ENCODE data around the gene PTAFR.
A peak's percentile ranks its signal among the peaks of the same experiment; 100 is the strongest.

PTAFR gene

DNA sequence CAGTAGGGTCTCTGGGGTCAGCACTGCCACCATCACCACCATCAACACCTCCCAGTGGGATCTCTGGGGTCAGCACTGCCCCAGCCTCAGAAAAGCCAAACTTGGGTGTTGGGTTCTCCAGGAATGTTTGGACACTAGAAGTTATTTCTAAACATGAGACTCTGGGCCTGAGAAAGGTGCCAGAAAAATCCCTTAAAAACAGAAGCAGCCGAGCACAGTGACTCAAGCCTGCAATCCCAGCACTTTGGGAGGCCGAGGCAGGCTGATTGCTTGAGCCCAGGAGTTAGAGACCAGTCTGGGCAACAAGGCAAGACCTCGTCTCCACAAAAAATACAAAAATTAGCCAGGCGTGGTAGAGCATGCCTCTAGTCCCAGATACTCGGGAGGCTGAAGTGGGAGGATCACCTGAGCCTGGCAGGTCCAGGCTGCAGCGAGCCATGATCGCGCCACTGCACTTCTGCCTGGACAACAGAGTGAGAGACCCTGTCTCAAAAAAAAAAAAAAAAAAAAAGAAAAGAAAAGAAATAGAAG is 470 bp downstream of the PTAFR start:
- no peak for DNase-seq

- DNase-seq = no peak
Measured at GRCh38 chr1:28173980-28174297, 2.6 kb downstream of the PTAFR start.

GRCh38 chr1:28173151-28173979 is 3.1 kb downstream of the PTAFR start:
- DNase-seq = no peak

DNA sequence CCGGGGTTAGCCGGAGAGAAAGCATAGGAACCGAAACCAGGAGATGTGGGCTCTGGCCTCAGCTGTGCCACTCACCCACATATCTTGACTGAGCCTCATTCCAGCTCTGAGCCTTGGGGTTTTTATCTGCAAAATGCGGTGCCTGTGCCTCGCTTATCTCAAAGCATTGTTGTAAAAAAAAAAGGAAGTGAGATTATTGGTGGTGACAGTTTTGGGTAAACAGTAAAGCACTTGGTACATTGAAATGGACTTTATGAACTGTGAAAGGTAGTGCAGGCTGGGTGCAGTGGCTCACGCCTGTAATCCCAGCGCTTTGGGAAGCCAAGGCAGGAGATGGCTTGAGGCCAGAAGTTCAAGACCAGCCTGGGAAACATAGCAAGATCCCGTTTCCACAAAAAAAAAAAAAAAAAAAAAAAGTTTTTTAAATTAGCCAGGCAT is 3.8 kb downstream of the PTAFR start:
- DNase-seq = peak; percentile 73

GRCh38 chr1:28171246-28171645 is 5.2 kb downstream of the PTAFR start:
- no peak for DNase-seq

- no peak for DNase-seq
Measured at GRCh38 chr1:28170001-28170596, 6.4 kb downstream of the PTAFR start.

- no peak for DNase-seq
Measured at GRCh38 chr1:28163496-28164161, 12.9 kb downstream of the PTAFR start.

DNA sequence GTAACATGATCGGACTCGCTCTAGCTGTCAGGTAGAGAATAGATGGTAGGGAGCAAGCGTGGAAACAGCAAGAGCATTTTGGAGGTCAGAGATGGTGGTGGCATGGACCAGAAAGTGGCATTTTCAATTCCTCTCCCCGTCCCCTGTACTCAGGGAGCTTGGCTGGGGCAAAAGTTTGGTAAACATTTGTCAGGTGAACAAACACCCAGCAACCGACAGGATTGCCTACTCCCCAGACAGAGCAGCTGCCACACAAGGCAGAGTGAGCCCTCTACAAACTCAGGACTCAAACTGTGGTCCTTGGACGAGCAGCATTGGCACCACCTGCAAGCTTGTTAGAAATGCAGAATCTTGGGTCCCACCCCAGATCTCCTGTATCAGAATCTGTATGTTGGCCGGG is 14.3 kb downstream of the PTAFR start:
- no peak for DNase-seq

GRCh38 chr1:28161751-28162150 is 14.7 kb downstream of the PTAFR start:
- no peak for DNase-seq

DNA sequence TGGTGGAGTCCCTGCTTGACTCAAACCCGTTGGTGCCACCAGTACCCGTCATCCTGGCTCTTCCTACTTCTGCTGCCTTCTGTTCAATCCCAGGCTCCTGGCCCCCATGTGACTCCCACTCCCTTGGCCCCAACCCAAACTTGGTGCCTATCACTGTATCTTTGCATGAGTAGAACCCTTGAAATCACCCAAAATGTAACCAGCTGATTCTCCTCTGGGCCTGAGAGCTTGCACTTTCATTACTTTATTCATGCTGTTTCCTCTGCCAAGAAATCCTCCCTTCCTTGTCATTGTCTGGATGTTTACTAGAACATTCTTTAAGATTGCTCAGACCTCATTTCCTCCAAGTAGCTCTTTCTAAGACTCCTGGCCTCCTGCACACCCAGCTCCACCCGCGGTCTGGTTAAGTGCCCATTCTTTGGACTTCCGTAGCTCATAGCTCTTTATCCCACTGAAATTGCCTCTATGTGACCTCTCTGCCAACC is 15.7 kb downstream of the PTAFR start:
- DNase-seq = no peak

- DNase-seq = no peak
Measured at GRCh38 chr1:28159680-28160079, 16.8 kb downstream of the PTAFR start.

DNA sequence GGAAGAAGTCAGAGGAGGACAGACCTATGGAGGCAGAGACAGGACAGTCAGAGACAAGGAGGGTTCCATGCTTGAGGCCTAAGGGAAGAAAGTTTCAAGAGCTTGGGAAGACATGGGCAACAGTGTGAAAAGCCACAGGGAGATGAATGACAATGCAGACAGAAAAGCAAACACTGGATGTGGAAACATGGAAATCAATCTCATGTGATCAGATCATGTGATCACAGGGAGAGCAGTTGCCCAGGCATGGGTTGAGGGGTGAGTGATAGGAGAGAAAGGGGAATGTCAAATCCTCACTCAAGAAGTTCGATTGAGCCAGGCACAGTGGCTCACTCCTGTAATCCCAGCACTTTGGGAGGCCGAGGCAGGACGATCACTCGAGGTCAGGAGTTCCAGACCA is 17.2 kb downstream of the PTAFR start:
- DNase-seq = no peak

DNA sequence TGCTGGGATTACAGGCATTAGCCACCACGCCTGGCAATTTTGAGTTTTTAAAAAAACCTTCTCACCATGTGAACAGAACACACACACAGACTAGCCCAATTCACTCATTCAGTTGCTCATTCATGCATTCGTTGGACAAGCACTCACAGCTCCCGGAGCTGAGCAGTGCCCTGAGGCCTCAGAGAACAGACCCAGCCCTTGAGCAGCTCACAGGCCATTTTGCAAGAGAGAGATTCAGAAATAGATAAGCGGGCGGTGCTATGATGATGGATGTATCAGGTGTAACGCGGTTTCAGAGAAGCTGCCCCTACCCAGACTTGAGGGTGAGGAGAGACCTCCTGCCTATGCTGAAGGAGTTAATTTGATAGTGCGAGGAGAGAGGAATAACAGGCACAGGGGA is 18.6 kb downstream of the PTAFR start:
- no peak for DNase-seq

DNA sequence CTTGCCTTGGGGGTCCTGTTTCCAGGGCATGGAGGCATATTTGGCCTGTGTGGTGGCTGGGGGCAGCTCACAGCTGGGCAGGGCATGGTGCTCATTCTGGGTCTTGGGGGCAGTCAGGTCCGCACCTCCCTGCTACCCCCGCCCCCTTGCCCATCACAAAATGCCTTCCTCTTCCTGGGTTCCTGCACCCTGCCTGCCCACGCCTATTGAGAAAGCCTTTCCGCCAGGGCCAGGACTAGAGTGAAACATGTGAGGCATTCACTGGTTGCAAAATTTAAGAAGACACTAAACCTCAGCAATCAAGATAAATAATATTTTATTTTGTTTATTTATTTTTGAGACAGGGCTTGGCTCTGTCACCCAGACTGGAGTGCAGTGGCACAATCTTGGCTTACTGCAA is 19.7 kb downstream of the PTAFR start:
- DNase-seq = no peak

DNA sequence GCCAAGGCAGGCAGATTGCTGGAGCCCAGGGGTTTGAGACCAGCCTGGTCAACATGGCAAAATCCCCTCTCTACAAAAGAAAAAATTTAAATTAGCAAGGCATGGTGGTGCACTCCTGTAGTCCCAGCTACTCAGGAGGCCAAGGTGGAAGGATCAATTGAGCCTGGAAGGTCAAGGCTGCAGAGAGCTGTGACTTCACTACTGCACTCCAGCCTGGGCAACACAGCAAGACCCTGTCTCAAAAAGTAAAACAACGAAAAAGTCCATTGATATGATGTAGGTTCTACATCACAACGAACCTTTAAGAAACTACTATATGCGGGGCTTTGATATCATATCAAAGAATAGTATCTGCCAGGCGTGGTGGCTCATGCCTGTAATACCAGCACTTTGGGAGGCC is 20.9 kb downstream of the PTAFR start:
- no peak for DNase-seq

- DNase-seq = no peak
Measured at GRCh38 chr1:28154078-28154594, 22.4 kb downstream of the PTAFR start.

- no peak for DNase-seq
Measured at GRCh38 chr1:28150125-28150780, 26.2 kb downstream of the PTAFR start.

DNA sequence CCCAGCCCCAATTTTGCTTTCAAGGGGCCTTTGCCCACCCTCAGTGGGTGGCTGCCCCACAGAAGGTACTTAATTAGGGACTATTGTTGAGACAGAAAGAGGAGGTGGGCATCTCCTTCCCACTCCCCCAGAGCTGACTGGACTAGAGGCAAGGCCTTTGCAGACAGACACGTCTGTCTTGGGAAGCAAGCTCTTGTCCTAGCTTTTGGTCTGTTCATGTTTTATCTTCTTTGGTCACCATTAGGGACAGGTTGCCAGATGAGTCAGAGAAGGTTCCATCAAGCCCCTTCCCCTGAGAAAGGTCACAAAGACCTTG is 27.7 kb downstream of the PTAFR start:
- no peak for DNase-seq

DNA sequence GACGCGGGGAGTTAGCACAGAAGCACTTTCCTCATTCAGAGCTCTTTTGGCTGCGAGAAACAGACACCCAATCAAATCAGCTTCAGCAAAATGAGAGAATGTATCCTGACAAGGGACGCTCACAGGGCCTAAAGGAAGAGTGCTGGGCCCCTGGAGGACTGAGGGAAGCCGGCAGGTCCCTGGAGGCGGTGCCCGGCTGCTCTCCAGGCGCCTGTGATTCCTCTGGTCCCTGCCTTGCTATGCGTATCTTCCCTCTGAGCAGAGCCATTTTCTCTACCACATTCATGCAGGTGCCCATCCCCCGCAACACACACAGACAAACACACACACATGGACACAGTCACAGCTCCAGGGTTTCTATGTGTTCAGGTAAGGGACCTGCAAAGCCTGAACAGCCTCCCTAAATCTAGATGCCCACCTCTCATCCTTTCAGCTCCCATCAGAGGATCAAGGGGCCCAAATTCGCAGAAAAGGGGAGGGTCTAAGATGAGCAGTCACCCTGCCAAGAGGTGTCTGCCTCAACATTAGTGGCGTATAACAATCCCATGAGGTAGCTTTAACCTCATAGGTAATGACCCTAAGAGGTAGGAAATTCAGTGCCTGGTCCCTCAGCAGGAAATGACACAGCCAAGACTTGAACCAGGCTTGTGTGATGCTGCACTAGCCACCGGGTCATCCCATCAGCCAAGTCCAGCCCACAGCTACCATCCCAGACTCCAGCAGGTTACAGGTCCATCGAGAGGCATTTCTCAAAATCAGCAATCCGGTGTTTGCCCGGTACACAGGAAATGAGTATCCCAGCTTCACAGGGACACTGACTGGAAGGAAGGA is 29.0 kb downstream of the PTAFR start:
- DNase-seq = no peak

DNA sequence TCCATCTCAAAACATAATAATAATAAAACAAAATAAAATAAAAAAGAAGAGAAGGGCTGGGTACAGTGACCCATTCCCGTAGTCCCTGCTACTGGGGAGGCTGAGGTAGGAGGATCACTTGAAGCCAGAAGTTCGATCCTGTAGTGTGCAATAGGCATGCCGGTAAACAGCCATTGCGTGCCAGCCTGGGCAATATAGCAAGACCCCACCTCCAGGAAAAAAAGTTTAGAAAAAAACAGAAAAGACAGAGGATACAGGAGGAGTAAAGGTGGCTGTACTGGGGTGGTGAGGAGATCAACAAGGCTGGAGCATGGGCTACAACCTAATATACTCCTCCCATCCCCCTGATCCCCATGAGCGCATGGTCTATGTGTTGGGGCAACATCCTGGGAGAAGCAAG is 30.8 kb downstream of the PTAFR start:
- DNase-seq = no peak

GRCh38 chr1:28144203-28145135 is 32.0 kb downstream of the PTAFR start:
- DNase-seq = peak; percentile 93

Data from activated CD4-positive, alpha-beta T cell treated with anti-CD3 and anti-CD28 coated beads, Interleukin-10, Interleukin-2, amounts not matched to agents 100 ng/mL and 50 ng/mL, durations not matched to agents 16 hours and 8 hours (primary cell).